Smooth muscle cell (in vitro differentiated cells): Measurements from ENCODE around the gene C13orf42. TPM values are rescaled to one million over a fixed set of nuclear protein-coding genes. Genes with fewer than 3 reads are reported as not detected.

Source experiments
- DNase-seq: peaks from one replicate; lab custom pipeline; 2025; ENCODE audit not compliant: unreplicated experiment; lab: John Stamatoyannopoulos, UW
- H2AFZ ChIP-seq: fragments of 200-600 bp; sonication (generic); 2 replicates; pipeline ENCODE4 v1.6.0; 2016; ENCODE audit warnings: antibody characterized with exemption, low read depth, mild to moderate bottlenecking
- H3F3A ChIP-seq: fragments of 200-600 bp; sonication (generic); 2 replicates; pipeline ENCODE4 v1.6.0; 2017; ENCODE audit warnings: antibody characterized with exemption, low read depth
- H3K27ac ChIP-seq: fragments of 200-600 bp; sonication (generic); 2 replicates; pipeline ENCODE4 v1.5.1; 2016; ENCODE audit warnings: low read depth, mild to moderate bottlenecking
- H3K27me3 ChIP-seq: fragments of 200-600 bp; sonication (generic); 2 replicates; pipeline ENCODE4 v1.6.1; 2016; ENCODE audit warnings: low read depth, mild to moderate bottlenecking
- H3K36me3 ChIP-seq: fragments of 200-600 bp; sonication (generic); 2 replicates; pipeline ENCODE4 v1.5.1; 2016; ENCODE audit warnings: low read depth
- H3K4me1 ChIP-seq: fragments of 200-600 bp; sonication (generic); 2 replicates; pipeline ENCODE4 v1.5.1; 2016; ENCODE audit warnings: low read depth
- H3K4me2 ChIP-seq: fragments of 200-600 bp; sonication (generic); 2 replicates; pipeline ENCODE4 v1.6.0; 2016; ENCODE audit warnings: mild to moderate bottlenecking
- H3K4me3 ChIP-seq: fragments of 200-600 bp; sonication (generic); 2 replicates; pipeline ENCODE4 v1.5.1; 2016; ENCODE audit warnings: mild to moderate bottlenecking
- H3K79me2 ChIP-seq: fragments of 200-600 bp; sonication (generic); 2 replicates; pipeline ENCODE4 v1.6.0; 2016; ENCODE audit warnings: low read depth, mild to moderate bottlenecking
- H3K9ac ChIP-seq: fragments of 200-600 bp; sonication (generic); 2 replicates; pipeline ENCODE4 v1.6.0; 2016; ENCODE audit warnings: low read depth
- H3K9me3 ChIP-seq: fragments of 200-600 bp; sonication (generic); replicated peaks from 2 replicates; pipeline ENCODE4 v1.5.1; 2016; ENCODE audit warnings: low read depth
- H4K20me1 ChIP-seq: fragments of 200-600 bp; sonication (generic); 2 replicates; pipeline ENCODE4 v1.6.0; 2016; ENCODE audit warnings: low read depth
- WGBS: methylation state at CpG from one replicate; pipeline ENCODE4 v1.1.7; 2016; ENCODE audit warnings: low lambda C conversion rate; 5-methylcytosine and 5-hydroxymethylcytosine counted together
- polyA plus RNA-seq: library from polyadenylated mRNA; unstranded; fragments of >200 nt; fragmentation: Nextera tagmentation; extraction: Ambion mirVana; gene quantifications from 2 replicates; pipeline ENCODE4 v1.2.1, GENCODE V29; 2016
- total RNA-seq: library from RNA; depleted of rRNA; stranded (reverse); fragments of >200 nt; gene quantifications from 2 replicates; pipeline ENCODE4 v1.2.3, GENCODE V29; 2014
- TF ChIP-seq, protein P1 (sequence below): fragments of 200-600 bp; sonication (generic); IDR thresholded peaks from 2 replicates; pipeline ENCODE4 v1.5.1; 2017; ENCODE audit warnings: borderline replicate concordance, mild to moderate bottlenecking, antibody characterized with exemption; ENCODE audit not compliant: insufficient read depth, poor library complexity, severe bottlenecking

C13orf42 gene
- total and polyA plus RNA-seq, 2 experiments from 2014 or later: not detected

DNA sequence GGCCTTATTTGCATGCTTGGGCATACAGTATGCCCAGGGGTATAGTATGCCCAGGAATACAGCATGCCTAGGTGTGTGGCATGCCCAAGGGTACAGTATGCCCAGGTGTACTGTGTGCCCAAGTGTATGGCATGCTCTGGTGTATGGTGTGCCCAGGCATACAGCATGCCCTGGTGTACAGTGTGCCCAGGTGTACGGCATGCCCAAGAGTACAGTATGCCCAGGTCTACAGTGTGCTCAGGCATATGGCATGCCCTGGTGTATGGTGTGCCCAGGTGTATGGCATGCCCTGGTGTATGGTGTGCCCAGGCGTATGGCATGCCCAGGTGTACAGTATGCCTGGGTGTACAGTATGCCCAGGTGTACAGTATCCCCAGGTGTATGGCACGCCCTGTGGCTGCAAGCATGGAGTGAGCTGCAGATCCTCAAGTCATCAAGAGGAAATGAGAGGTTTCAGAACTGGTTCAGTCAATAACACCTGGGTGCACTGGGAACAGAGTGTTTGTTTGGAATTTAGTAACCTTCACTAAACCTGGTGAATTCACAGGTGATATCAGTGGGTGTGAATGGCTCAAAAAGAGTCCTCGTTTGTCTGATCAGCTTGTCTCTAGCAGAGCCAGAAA is 7.8 kb upstream of the C13orf42 start:
- peaks cover 6% of the 10 kb centered on the region for H3K9me3 ChIP-seq
- H4K20me1 ChIP-seq: no peaks in the 10 kb centered on the region
- no peak overlapping the region for H2AFZ ChIP-seq
- no peaks in the 10 kb centered on the region for H3K36me3 ChIP-seq
- TF ChIP-seq, protein P1, sequence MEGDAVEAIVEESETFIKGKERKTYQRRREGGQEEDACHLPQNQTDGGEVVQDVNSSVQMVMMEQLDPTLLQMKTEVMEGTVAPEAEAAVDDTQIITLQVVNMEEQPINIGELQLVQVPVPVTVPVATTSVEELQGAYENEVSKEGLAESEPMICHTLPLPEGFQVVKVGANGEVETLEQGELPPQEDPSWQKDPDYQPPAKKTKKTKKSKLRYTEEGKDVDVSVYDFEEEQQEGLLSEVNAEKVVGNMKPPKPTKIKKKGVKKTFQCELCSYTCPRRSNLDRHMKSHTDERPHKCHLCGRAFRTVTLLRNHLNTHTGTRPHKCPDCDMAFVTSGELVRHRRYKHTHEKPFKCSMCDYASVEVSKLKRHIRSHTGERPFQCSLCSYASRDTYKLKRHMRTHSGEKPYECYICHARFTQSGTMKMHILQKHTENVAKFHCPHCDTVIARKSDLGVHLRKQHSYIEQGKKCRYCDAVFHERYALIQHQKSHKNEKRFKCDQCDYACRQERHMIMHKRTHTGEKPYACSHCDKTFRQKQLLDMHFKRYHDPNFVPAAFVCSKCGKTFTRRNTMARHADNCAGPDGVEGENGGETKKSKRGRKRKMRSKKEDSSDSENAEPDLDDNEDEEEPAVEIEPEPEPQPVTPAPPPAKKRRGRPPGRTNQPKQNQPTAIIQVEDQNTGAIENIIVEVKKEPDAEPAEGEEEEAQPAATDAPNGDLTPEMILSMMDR: no peak
- no peak overlapping the region for H3K27ac ChIP-seq
- H3K9ac ChIP-seq: no peak overlapping the region
- H3K4me1 ChIP-seq: peaks cover 3% of the 10 kb centered on the region
- no peaks in the 10 kb centered on the region for H3F3A ChIP-seq
- no peak for DNase-seq
- WGBS: 97% methylated on average over 4 of the region's 4 CpGs
- H3K79me2 ChIP-seq: no peaks in the 10 kb centered on the region
- H3K27me3 ChIP-seq: no peaks in the 10 kb centered on the region
- H3K4me3 ChIP-seq: no peak overlapping the region
- no peak overlapping the region for H3K4me2 ChIP-seq

- Histone ChIP-seq H4K20me1 (no peaks in the 10 kb centered on the region), H3K4me3 (no peak overlapping the region)
Measured at GRCh38 chr13:51113969-51114368, 2.9 kb upstream of the C13orf42 start.

DNA sequence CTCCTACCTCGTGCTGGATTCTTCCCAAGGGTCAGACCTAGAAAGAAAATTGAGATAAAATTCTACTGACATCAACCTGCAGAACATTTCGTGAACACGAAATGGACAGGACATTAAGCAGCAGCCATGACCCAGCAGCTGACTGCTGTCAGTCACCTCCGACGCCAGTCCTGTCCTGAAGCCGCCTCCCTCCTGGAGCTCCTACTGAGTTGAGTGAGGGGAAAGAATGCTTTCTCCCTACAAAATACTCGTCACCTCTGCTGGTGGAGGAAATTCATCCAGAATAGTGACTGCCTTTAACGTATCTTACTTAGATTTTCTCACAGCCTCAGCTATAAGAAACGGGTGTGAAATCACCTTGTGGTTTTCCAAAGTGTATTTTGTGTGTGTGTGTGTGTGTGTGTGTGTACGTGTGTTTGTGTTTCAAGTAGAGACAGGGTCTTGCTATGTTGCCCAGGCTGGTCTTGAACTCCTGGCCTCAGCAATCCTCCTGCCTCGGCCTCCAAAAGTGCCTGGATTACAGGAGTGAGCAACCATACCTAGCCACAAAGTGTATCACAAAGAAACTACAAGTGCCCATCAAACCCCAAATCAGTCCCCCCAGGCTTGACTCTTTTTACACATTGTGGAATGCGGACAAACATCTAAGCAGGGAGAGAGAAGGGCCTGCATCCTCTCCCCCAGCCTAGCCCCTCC is 2.3 kb upstream of the C13orf42 start:
- H3K79me2 ChIP-seq: no peaks in the 10 kb centered on the region
- no peak overlapping the region for H3K4me3 ChIP-seq
- H3K27ac ChIP-seq: no peak overlapping the region
- peaks cover 7% of the 10 kb centered on the region for H3K27me3 ChIP-seq
- no peaks in the 10 kb centered on the region for H4K20me1 ChIP-seq
- no peak for DNase-seq
- no peak overlapping the region for H3K9ac ChIP-seq
- no peak overlapping the region for H3K4me2 ChIP-seq
- H3K4me1 ChIP-seq: no peaks in the 10 kb centered on the region
- H3K9me3 ChIP-seq: peaks cover 6% of the 10 kb centered on the region
- TF ChIP-seq, protein P1: no peak
- no peaks in the 10 kb centered on the region for H3K36me3 ChIP-seq
- 92% methylated on average over 12 of the region's 12 CpGs for WGBS
- H3F3A ChIP-seq: no peaks in the 10 kb centered on the region
- no peak overlapping the region for H2AFZ ChIP-seq

More at GRCh38 chr13:51113969-51114368, 2.9 kb upstream of the C13orf42 start:
- no peak for DNase-seq
- H3K4me1 ChIP-seq: no peaks in the 10 kb centered on the region
- no peaks in the 10 kb centered on the region for H3F3A ChIP-seq
- H3K36me3 ChIP-seq: no peaks in the 10 kb centered on the region
- no peaks in the 10 kb centered on the region for H3K79me2 ChIP-seq
- H3K9ac ChIP-seq: no peak overlapping the region
- no peak overlapping the region for H2AFZ ChIP-seq
- no peak overlapping the region for H3K27ac ChIP-seq
- peaks cover 6% of the 10 kb centered on the region for H3K9me3 ChIP-seq
- TF ChIP-seq, protein P1: no peak
- peaks cover 7% of the 10 kb centered on the region for H3K27me3 ChIP-seq
- no peak overlapping the region for H3K4me2 ChIP-seq
